Activated CD4-positive, alpha-beta memory T cell treated with anti-CD3 and anti-CD28 coated beads, Interleukin-2, amount 10 ng/mL, durations not matched to agents 7 days and 5 days (primary cell): ENCODE results near the gene ANKUB1. TPM values are rescaled to one million over a fixed set of nuclear protein-coding genes. Genes with fewer than 3 reads are reported as not detected.

Source experiments
- CTCF ChIA-PET: fragments of 350-600 bp; sonication (Branson Sonifier 250); formaldehyde crosslinking; loops from one replicate; lab custom pipeline; 2021; ENCODE audit warnings: antibody characterized with exemption, inconsistent platforms; lab: Charles Lee
- POLR2A ChIA-PET: fragments of 350-600 bp; sonication (Branson Sonifier 250); formaldehyde crosslinking; loops from one replicate; lab custom pipeline; 2021; ENCODE audit warnings: antibody characterized with exemption; lab: Charles Lee
- DNase-seq: peaks from one replicate; pipeline ENCODE4 v3.0.0-alpha.2; 2020
- H3K27ac Mint-ChIP-seq: one replicate; pipeline ENCODE4 v1.8.0; 2021; ENCODE audit warnings: mild to moderate bottlenecking, mixed read lengths
- H3K27me3 Mint-ChIP-seq: one replicate; pipeline ENCODE4 v1.8.0; 2021; ENCODE audit warnings: mixed read lengths
- H3K36me3 Mint-ChIP-seq: one replicate; pipeline ENCODE4 v1.8.0; 2021; ENCODE audit warnings: low read depth, mixed read lengths
- H3K4me1 Mint-ChIP-seq: one replicate; pipeline ENCODE4 v1.8.0; 2021; ENCODE audit warnings: mixed read lengths
- H3K4me3 Mint-ChIP-seq: one replicate; pipeline ENCODE4 v1.8.0; 2021; ENCODE audit warnings: mild to moderate bottlenecking, mixed read lengths
- H3K9me3 Mint-ChIP-seq: one replicate; pipeline ENCODE4 v1.8.0; 2021; ENCODE audit warnings: mixed read lengths
- total RNA-seq, 2 experiments: library from RNA; stranded (reverse); gene quantifications; one replicate each; pipeline ENCODE4 v1.2.3, GENCODE V29; 2021

The ANKUB1 gene
- total RNA-seq, 2 experiments from 2014 or later: not detected

- Mint-ChIP-seq H3K27me3 (no peaks in the 10 kb centered on the region), H3K9me3 (no peaks in the 10 kb centered on the region), H3K4me1 (peaks cover 2% of the 10 kb centered on the region), H3K36me3 (peaks cover 62% of the 10 kb centered on the region), H3K4me3 (no peak overlapping the region), H3K27ac (no peak overlapping the region)
- ChIA-PET POLR2A (no interaction called here), CTCF (interaction anchor here (1.0 kb wide), 1 partner anchor 27 kb away, joined by 3 read pairs; no protein-coding TSS in a partner anchor)
- no peak for DNase-seq
Measured at GRCh38 chr3:149744151-149744550, 48.2 kb downstream of the ANKUB1 start.

GRCh38 chr3:149739396-149739795 lies 53.0 kb downstream of the ANKUB1 start:
- CTCF ChIA-PET: no interaction called here

GRCh38 chr3:149738876-149739275 lies 53.5 kb downstream of the ANKUB1 start:
- no peaks in the 10 kb centered on the region for H3K27me3 Mint-ChIP-seq
- no peaks in the 10 kb centered on the region for H3K9me3 Mint-ChIP-seq
- peaks cover 3% of the 10 kb centered on the region for H3K4me1 Mint-ChIP-seq
- peaks cover 25% of the 10 kb centered on the region for H3K36me3 Mint-ChIP-seq
- ChIA-PET POLR2A (interaction anchor here (1.4 kb wide), 1 partner anchor 13 kb away, joined by 3 read pairs; the partner anchor contains the start of gene COMMD2), CTCF (interaction anchor here (0.6 to 1.0 kb wide), 2 partner anchors 33 to 77 kb away, joined by 4 to 5 read pairs; no protein-coding TSS in a partner anchor)
- no peak for DNase-seq
- H3K4me3 Mint-ChIP-seq: no peak overlapping the region
- no peak overlapping the region for H3K27ac Mint-ChIP-seq

More at GRCh38 chr3:149739396-149739795, 53.0 kb downstream of the ANKUB1 start:
- Mint-ChIP-seq H3K4me3 (no peak overlapping the region), H3K4me1 (peaks cover 3% of the 10 kb centered on the region), H3K9me3 (no peaks in the 10 kb centered on the region), H3K36me3 (peaks cover 26% of the 10 kb centered on the region), H3K27ac (no peak overlapping the region), H3K27me3 (no peaks in the 10 kb centered on the region)
- POLR2A ChIA-PET: interaction anchor here (1.4 kb wide), 1 partner anchor 13 kb away, joined by 3 read pairs; the partner anchor contains the start of gene COMMD2
- no peak for DNase-seq

- no peak for DNase-seq
- CTCF ChIA-PET: interaction anchor here (1.0 kb wide), 1 partner anchor 168 kb away, joined by 3 read pairs; no protein-coding TSS in a partner anchor
- Mint-ChIP-seq H3K27ac (no peak overlapping the region), H3K27me3 (no peaks in the 10 kb centered on the region), H3K36me3 (peaks cover 18% of the 10 kb centered on the region), H3K4me3 (no peak overlapping the region), H3K9me3 (no peaks in the 10 kb centered on the region), H3K4me1 (peaks cover 3% of the 10 kb centered on the region)
- POLR2A ChIA-PET: no interaction called here
Measured at GRCh38 chr3:149736953-149737205, 55.5 kb downstream of the ANKUB1 start.

- no peak overlapping the region for H3K4me3 Mint-ChIP-seq
- peaks cover 3% of the 10 kb centered on the region for H3K4me1 Mint-ChIP-seq
- peaks cover 14% of the 10 kb centered on the region for H3K36me3 Mint-ChIP-seq
- no peak for DNase-seq
- no peaks in the 10 kb centered on the region for H3K27me3 Mint-ChIP-seq
- no peak overlapping the region for H3K27ac Mint-ChIP-seq
- POLR2A ChIA-PET: no interaction called here
- H3K9me3 Mint-ChIP-seq: no peaks in the 10 kb centered on the region
- CTCF ChIA-PET: no interaction called here
Measured at GRCh38 chr3:149736175-149736952, 56.0 kb downstream of the ANKUB1 start.

- peaks cover 3% of the 10 kb centered on the region for H3K4me1 Mint-ChIP-seq
- no peak overlapping the region for H3K4me3 Mint-ChIP-seq
- no peaks in the 10 kb centered on the region for H3K9me3 Mint-ChIP-seq
- H3K27me3 Mint-ChIP-seq: no peaks in the 10 kb centered on the region
- CTCF ChIA-PET: no interaction called here
- no peak overlapping the region for H3K27ac Mint-ChIP-seq
- DNase-seq: no peak
- POLR2A ChIA-PET: no interaction called here
- no peaks in the 10 kb centered on the region for H3K36me3 Mint-ChIP-seq
Measured at GRCh38 chr3:149732234-149732633, 60.1 kb downstream of the ANKUB1 start.

- H3K4me3 Mint-ChIP-seq: no peak overlapping the region
- no peak for DNase-seq
- peaks cover 3% of the 10 kb centered on the region for H3K9me3 Mint-ChIP-seq
- peaks cover 8% of the 10 kb centered on the region for H3K4me1 Mint-ChIP-seq
- no peak overlapping the region for H3K27ac Mint-ChIP-seq
- peaks cover 2% of the 10 kb centered on the region for H3K36me3 Mint-ChIP-seq
- POLR2A ChIA-PET: no interaction called here
- peaks cover 6% of the 10 kb centered on the region for H3K27me3 Mint-ChIP-seq
- CTCF ChIA-PET: interaction anchor here (1.2 to 2.3 kb wide), 2 partner anchors 10 to 159 kb away, joined by 3 to 8 read pairs; no protein-coding TSS in a partner anchor
Measured at GRCh38 chr3:149727656-149728055, 64.7 kb downstream of the ANKUB1 start.

GRCh38 chr3:149726716-149727407 lies 65.5 kb downstream of the ANKUB1 start:
- Mint-ChIP-seq H3K4me3 (no peak overlapping the region), H3K9me3 (peaks cover 3% of the 10 kb centered on the region), H3K27ac (no peak overlapping the region), H3K4me1 (peaks cover 8% of the 10 kb centered on the region), H3K36me3 (peaks cover 4% of the 10 kb centered on the region), H3K27me3 (peaks cover 7% of the 10 kb centered on the region)
- ChIA-PET POLR2A (no interaction called here), CTCF (interaction anchor here (1.2 to 2.3 kb wide), 2 partner anchors 10 to 158 kb away, joined by 3 to 8 read pairs; no protein-coding TSS in a partner anchor)
- no peak for DNase-seq

- peaks cover 4% of the 10 kb centered on the region for H3K36me3 Mint-ChIP-seq
- POLR2A ChIA-PET: interaction anchor here (1.0 kb wide), 1 partner anchor 28 kb away, joined by 3 read pairs; no protein-coding TSS in a partner anchor
Measured at GRCh38 chr3:149723781-149724180, 68.6 kb downstream of the ANKUB1 start.

GRCh38 chr3:149720918-149721317 lies 71.4 kb downstream of the ANKUB1 start:
- Mint-ChIP-seq H3K4me1 (peaks cover 10% of the 10 kb centered on the region), H3K36me3 (peaks cover 4% of the 10 kb centered on the region), H3K27me3 (peaks cover 7% of the 10 kb centered on the region), H3K4me3 (no peak overlapping the region), H3K27ac (no peak overlapping the region), H3K9me3 (peaks cover 11% of the 10 kb centered on the region)
- DNase-seq: no peak
- CTCF ChIA-PET: interaction anchor here (1.0 to 1.7 kb wide), 3 partner anchors 32 to 154 kb away, joined by 3 to 7 read pairs (median 4); partner anchors contain the start of gene COMMD2
- POLR2A ChIA-PET: no interaction called here

More at GRCh38 chr3:149723781-149724180, 68.6 kb downstream of the ANKUB1 start:
- H3K9me3 Mint-ChIP-seq: peaks cover 11% of the 10 kb centered on the region
- no peak overlapping the region for H3K4me3 Mint-ChIP-seq
- CTCF ChIA-PET: interaction anchor here (1.1 kb wide), 1 partner anchor 169 kb away, joined by 4 read pairs; no protein-coding TSS in a partner anchor
- no peak for DNase-seq
- H3K4me1 Mint-ChIP-seq: peaks cover 8% of the 10 kb centered on the region
- no peak overlapping the region for H3K27ac Mint-ChIP-seq
- peaks cover 7% of the 10 kb centered on the region for H3K27me3 Mint-ChIP-seq

GRCh38 chr3:149717391-149718056 lies 74.8 kb downstream of the ANKUB1 start:
- peaks cover 10% of the 10 kb centered on the region for H3K4me1 Mint-ChIP-seq
- H3K27ac Mint-ChIP-seq: no peak overlapping the region
- no peaks in the 10 kb centered on the region for H3K27me3 Mint-ChIP-seq
- ChIA-PET POLR2A (no interaction called here), CTCF (interaction anchor here (0.7 to 2.4 kb wide), 16 partner anchors 10 to 222 kb away, joined by 3 to 25 read pairs (median 4); partner anchors contain the start of genes COMMD2 and WWTR1)
- no peak overlapping the region for H3K4me3 Mint-ChIP-seq
- peaks cover under 1% of the 10 kb centered on the region for H3K36me3 Mint-ChIP-seq
- H3K9me3 Mint-ChIP-seq: peaks cover 8% of the 10 kb centered on the region
- peak; percentile 34 for DNase-seq

- POLR2A ChIA-PET: no interaction called here
- H3K4me3 Mint-ChIP-seq: no peak overlapping the region
- H3K4me1 Mint-ChIP-seq: peaks cover 10% of the 10 kb centered on the region
- no peaks in the 10 kb centered on the region for H3K36me3 Mint-ChIP-seq
- CTCF ChIA-PET: interaction anchor here (0.8 to 2.4 kb wide), 16 partner anchors 8 to 203 kb away, joined by 3 to 25 read pairs (median 4); partner anchors contain the start of genes COMMD2 and WWTR1
- DNase-seq: no peak
- peaks cover 8% of the 10 kb centered on the region for H3K9me3 Mint-ChIP-seq
- H3K27ac Mint-ChIP-seq: no peak overlapping the region
- no peaks in the 10 kb centered on the region for H3K27me3 Mint-ChIP-seq
Measured at GRCh38 chr3:149716984-149717383, 75.4 kb downstream of the ANKUB1 start.
